Tibial nerve (tissue), 4 donors: Measurements from ENCODE around the gene RELCH.

Experiments
- CTCF ChIP-seq, 5 experiments: fragments of 200-600 bp in 3 of 5; fragments of 450-650 bp in 2 of 5; sonication (generic) in 3 of 5; IDR thresholded peaks; one replicate each; pipeline ENCODE4 v1.5.1; 2016 to 2019; ENCODE audit warnings: antibody characterized with exemption in 5 of 5, mild to moderate bottlenecking in 3 of 5, moderate library complexity in 2 of 5
- EP300 ChIP-seq, 2 donors: sonication (generic); formaldehyde crosslinking; IDR thresholded peaks; one replicate each; pipeline ENCODE4 v1.6.1; 2017; ENCODE audit warnings: antibody characterized with exemption in 2 of 2, mild to moderate bottlenecking in 1 of 2
- POLR2A ChIP-seq, 2 donors: fragments of 450-650 bp; IDR thresholded peaks; one replicate each; pipeline ENCODE4 v1.6.1; 2017; ENCODE audit warnings: antibody characterized with exemption in 2 of 2, mild to moderate bottlenecking in 2 of 2, moderate library complexity in 2 of 2

GRCh38 chr18:62200121-62200914 lies 13.3 kb downstream of the RELCH start:
- TF ChIP-seq CTCF (IDR thresholded peaks at IDR 0.05), result no peak
- no peak for TF ChIP-seq EP300 (IDR thresholded peaks at IDR 0.05)
- no peak for TF ChIP-seq POLR2A (IDR thresholded peaks at IDR 0.05)
